Lung (tissue), 12 donors: ENCODE results near the gene DGKD. TPM values are rescaled to one million over a fixed set of nuclear protein-coding genes. Genes with fewer than 3 reads are reported as not detected.

Experiments
- ATAC-seq: fragments of 200-7000 bp; cut with Tn5 transposase; one replicate; pipeline ENCODE4 v1.9.1; 2020; ENCODE audit warnings: moderate number of reproducible peaks; ENCODE audit not compliant: insufficient read depth, low FRiP score
- DNase-seq, 3 donors: peaks; one replicate each; pipeline ENCODE4 v3.0.0-alpha.2; 2013 to 2017
- H3K27ac ChIP-seq, 2 donors: one replicate each; pipeline ENCODE4 v1.5.1; 2013; ENCODE audit warnings: mild to moderate bottlenecking in 2 of 2, moderate library complexity in 2 of 2, control low read depth in 1 of 2, inconsistent platforms in 1 of 2, low read depth in 1 of 2, low read length in 1 of 2
- H3K27me3 ChIP-seq, 3 donors: one replicate each; pipeline ENCODE4 v1.5.1; 2013; ENCODE audit warnings: low read length in 2 of 3; ENCODE audit not compliant: control insufficient read depth in 3 of 3, insufficient read depth in 3 of 3
- H3K36me3 ChIP-seq, 4 donors: one replicate each; pipeline ENCODE4 v1.5.1; 2013; ENCODE audit warnings: low read length in 4 of 4, mild to moderate bottlenecking in 1 of 4, moderate library complexity in 1 of 4; ENCODE audit not compliant: control insufficient read depth in 4 of 4, insufficient read depth in 4 of 4
- H3K4me1 ChIP-seq, 5 donors: one replicate each; pipeline ENCODE4 v1.5.1; 2013; ENCODE audit warnings: low read length in 5 of 5, mild to moderate bottlenecking in 2 of 5, moderate library complexity in 1 of 5; ENCODE audit not compliant: control insufficient read depth in 5 of 5, insufficient read depth in 5 of 5
- H3K4me3 ChIP-seq: one replicate; pipeline ENCODE4 v1.5.1; 2013; ENCODE audit warnings: mild to moderate bottlenecking, control low read depth, moderate library complexity
- H3K9ac ChIP-seq, 2 donors: one replicate each; pipeline ENCODE4 v1.5.1; 2013; ENCODE audit warnings: low read length in 2 of 2, control low read depth in 1 of 2; ENCODE audit not compliant: insufficient read depth in 1 of 2
- H3K9me3 ChIP-seq, 4 donors: one replicate each; pipeline ENCODE4 v1.5.1; 2013; ENCODE audit warnings: low read length in 3 of 4, mild to moderate bottlenecking in 1 of 4, moderate library complexity in 1 of 4; ENCODE audit not compliant: control insufficient read depth in 4 of 4, insufficient read depth in 3 of 4
- WGBS, 2 donors: extraction: QIAGEN DNeasy Blood & Tissue Kit; methylation state at CpG; one replicate each; pipeline ENCODE4 v1.1.7; 2013; 5-methylcytosine and 5-hydroxymethylcytosine counted together
- polyA plus RNA-seq, 2 donors: library from polyadenylated mRNA; stranded (reverse); fragments of 200-250 nt; gene quantifications; one replicate each; pipeline ENCODE4 v1.2.1, GENCODE V29; 2013
- total RNA-seq, 2 donors: library from RNA; depleted of rRNA in 1 of 2; stranded (reverse); fragments of >200 nt in 1 of 2; gene quantifications; one replicate each; pipeline ENCODE4 v1.2.1, GENCODE V29; 2014 to 2021
- TF ChIP-seq, protein P1 (sequence below): IDR thresholded peaks from 2 replicates; pipeline ENCODE4 v1.5.1; 2012; ENCODE audit warnings: mild to moderate bottlenecking; ENCODE audit errors: control extremely low read depth, extremely low read depth
- donor health status: control.
- donor health status: control.
- donor health status: Bipolar disorder and iron deficiency.
- donor health status: healthy.
- donor health status: DM: yes; HTN: yes; CAD: no.

Gene DGKD
- total and polyA plus RNA-seq, 4 donors, result 30.3 to 77.4 (median 44.0) TPM

- no peak overlapping the region for H3K27ac ChIP-seq
- H3K27me3 ChIP-seq, result no peaks in the 10 kb centered on the region
- TF ChIP-seq, protein P1, sequence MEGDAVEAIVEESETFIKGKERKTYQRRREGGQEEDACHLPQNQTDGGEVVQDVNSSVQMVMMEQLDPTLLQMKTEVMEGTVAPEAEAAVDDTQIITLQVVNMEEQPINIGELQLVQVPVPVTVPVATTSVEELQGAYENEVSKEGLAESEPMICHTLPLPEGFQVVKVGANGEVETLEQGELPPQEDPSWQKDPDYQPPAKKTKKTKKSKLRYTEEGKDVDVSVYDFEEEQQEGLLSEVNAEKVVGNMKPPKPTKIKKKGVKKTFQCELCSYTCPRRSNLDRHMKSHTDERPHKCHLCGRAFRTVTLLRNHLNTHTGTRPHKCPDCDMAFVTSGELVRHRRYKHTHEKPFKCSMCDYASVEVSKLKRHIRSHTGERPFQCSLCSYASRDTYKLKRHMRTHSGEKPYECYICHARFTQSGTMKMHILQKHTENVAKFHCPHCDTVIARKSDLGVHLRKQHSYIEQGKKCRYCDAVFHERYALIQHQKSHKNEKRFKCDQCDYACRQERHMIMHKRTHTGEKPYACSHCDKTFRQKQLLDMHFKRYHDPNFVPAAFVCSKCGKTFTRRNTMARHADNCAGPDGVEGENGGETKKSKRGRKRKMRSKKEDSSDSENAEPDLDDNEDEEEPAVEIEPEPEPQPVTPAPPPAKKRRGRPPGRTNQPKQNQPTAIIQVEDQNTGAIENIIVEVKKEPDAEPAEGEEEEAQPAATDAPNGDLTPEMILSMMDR, result no peak
- no peak for ATAC-seq
- H3K9me3 ChIP-seq, result no peaks in the 10 kb centered on the region
- no peak overlapping the region for H3K4me3 ChIP-seq
- WGBS, 2 donors, result 89 to 91% methylated on average over 32 of the region's 32 CpGs
- H3K4me1 ChIP-seq, result no peaks in the 10 kb centered on the region
- H3K9ac ChIP-seq, result no peak overlapping the region
- H3K36me3 ChIP-seq, result peaks cover 14 to 72% (median 26%) of the 10 kb centered on the region in 4 donors
- DNase-seq, result no peak
Observed at GRCh38 chr2:233460726-233461441, 106.6 kb downstream of the DGKD start.

GRCh38 chr2:233461481-233461891, 107.2 kb downstream of the DGKD start:
- 93 to 97% methylated on average over 8 of the region's 8 CpGs for WGBS, 2 donors
- ATAC-seq (no peak), DNase-seq (no peak)

DNA sequence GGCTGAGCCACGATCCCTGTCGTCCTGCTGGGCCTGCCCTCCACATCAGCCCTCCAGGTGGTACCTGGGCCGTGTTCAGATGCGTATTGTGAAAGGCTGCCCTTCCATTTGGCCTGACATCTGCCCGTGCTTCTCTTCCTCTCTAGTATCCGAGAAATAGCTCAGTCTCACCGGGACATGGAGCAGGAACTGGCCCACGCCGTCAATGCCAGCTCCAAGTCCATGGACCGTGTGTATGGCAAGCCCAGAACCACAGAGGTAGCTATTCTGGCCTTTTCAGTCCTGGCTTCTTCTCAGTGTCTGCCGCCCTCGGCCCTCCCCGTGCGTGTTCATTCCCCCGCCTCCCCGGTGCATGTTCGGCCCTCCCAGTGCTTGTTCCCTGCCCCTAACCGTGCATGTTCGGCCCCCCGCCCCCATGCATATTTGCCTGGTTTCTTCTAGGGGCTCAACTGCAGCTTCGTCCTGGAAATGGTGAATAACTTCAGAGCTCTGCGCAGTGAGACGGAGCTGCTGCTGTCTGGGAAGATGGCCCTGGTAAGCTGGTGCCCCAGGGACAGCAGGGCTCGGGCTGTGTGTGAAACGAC, 108.0 kb downstream of the DGKD start:
- TF ChIP-seq, protein P1, result no peak
- H3K27me3 ChIP-seq, result no peaks in the 10 kb centered on the region
- H3K9me3 ChIP-seq, result no peaks in the 10 kb centered on the region
- no peak overlapping the region for H3K9ac ChIP-seq
- DNase-seq (no peak), ATAC-seq (no peak)
- H3K27ac ChIP-seq, result no peak overlapping the region
- peaks cover 10 to 65% (median 25%) of the 10 kb centered on the region in 4 donors for H3K36me3 ChIP-seq
- WGBS, 2 donors, result 95 to 96% methylated on average over 25 of the region's 25 CpGs
- no peaks in the 10 kb centered on the region for H3K4me1 ChIP-seq
- no peak overlapping the region for H3K4me3 ChIP-seq

More at GRCh38 chr2:233461481-233461891, 107.2 kb downstream of the DGKD start:
- TF ChIP-seq, protein P1, result no peak
- no peak overlapping the region for H3K4me3 ChIP-seq
- H3K9me3 ChIP-seq, result no peaks in the 10 kb centered on the region
- no peak overlapping the region for H3K27ac ChIP-seq
- no peaks in the 10 kb centered on the region for H3K27me3 ChIP-seq
- no peak overlapping the region for H3K9ac ChIP-seq
- peaks cover 10 to 71% (median 25%) of the 10 kb centered on the region in 4 donors for H3K36me3 ChIP-seq
- no peaks in the 10 kb centered on the region for H3K4me1 ChIP-seq
